ENCODE results near the gene CHMP2A.

The CHMP2A gene

GRCh38 chr19:58536852-58537798 lies 17.8 kb downstream of the CHMP2A start:
- no peak for DNase-seq

GRCh38 chr19:58535857-58536256 lies 19.0 kb downstream of the CHMP2A start:
- DNase-seq: no peak

- DNase-seq: no peak
These were observed 23.7 kb downstream of the CHMP2A start for GRCh38 chr19:58531034-58531840.

- no peak for DNase-seq
These were observed 25.5 kb downstream of the CHMP2A start for GRCh38 chr19:58529405-58529804.

- DNase-seq: no peak
These were observed 32.2 kb downstream of the CHMP2A start for GRCh38 chr19:58522709-58523108.

GRCh38 chr19:58521651-58522050 lies 33.3 kb downstream of the CHMP2A start:
- no peak for DNase-seq

GRCh38 chr19:58520257-58520599 lies 34.7 kb downstream of the CHMP2A start:
- DNase-seq: no peak

- DNase-seq: peak; percentile 96
These were observed 35.3 kb downstream of the CHMP2A start, which contains the start of gene ZBTB45 for GRCh38 chr19:58519355-58520256. TSS of gene ZBTB45 (minus strand) at chr19:58519810. CDS start at chr19:58517673, 2,137 bp downstream.

- DNase-seq: peak; percentile 80
These were observed 35.9 kb downstream of the CHMP2A start for GRCh38 chr19:58519087-58519354.

GRCh38 chr19:58518256-58519086 lies 36.4 kb downstream of the CHMP2A start:
- DNase-seq: peak; percentile 62

GRCh38 chr19:58516964-58517833 lies 37.7 kb downstream of the CHMP2A start:
- DNase-seq: peak; percentile 56

GRCh38 chr19:58516246-58516836 lies 38.6 kb downstream of the CHMP2A start:
- DNase-seq: no peak

- DNase-seq: no peak
These were observed 39.6 kb downstream of the CHMP2A start for GRCh38 chr19:58515259-58515658.

- peak; percentile 70 for DNase-seq
These were observed 40.3 kb downstream of the CHMP2A start for GRCh38 chr19:58514564-58515022.

- DNase-seq: peak; percentile 98
These were observed 41.0 kb downstream of the CHMP2A start for GRCh38 chr19:58513694-58514563.

GRCh38 chr19:58513213-58513693 lies 41.7 kb downstream of the CHMP2A start:
- no peak for DNase-seq

- no peak for DNase-seq
These were observed 43.3 kb downstream of the CHMP2A start, which contains the start of gene SLC27A5 for GRCh38 chr19:58511353-58512208. TSS of gene SLC27A5 (minus strand) at chr19:58511992. CDS start at chr19:58511955, 37 bp downstream.

Measured in activated CD8-positive, alpha-beta memory T cell treated with anti-CD3 and anti-CD28 coated beads for 24 hours (primary cell).